Diencephalon (tissue), 1 donor: ENCODE data around the gene NXPE3. TPM values are rescaled to one million over a fixed set of nuclear protein-coding genes. Genes with fewer than 3 reads are reported as not detected.

ENCODE experiments used
- total RNA-seq: library from RNA; depleted of rRNA; stranded (reverse); fragments of >200 nt; gene quantifications from one replicate; pipeline ENCODE4 v1.2.3, GENCODE V29; 2014

Gene NXPE3
- 24.0 TPM for total RNA-seq

DNA sequence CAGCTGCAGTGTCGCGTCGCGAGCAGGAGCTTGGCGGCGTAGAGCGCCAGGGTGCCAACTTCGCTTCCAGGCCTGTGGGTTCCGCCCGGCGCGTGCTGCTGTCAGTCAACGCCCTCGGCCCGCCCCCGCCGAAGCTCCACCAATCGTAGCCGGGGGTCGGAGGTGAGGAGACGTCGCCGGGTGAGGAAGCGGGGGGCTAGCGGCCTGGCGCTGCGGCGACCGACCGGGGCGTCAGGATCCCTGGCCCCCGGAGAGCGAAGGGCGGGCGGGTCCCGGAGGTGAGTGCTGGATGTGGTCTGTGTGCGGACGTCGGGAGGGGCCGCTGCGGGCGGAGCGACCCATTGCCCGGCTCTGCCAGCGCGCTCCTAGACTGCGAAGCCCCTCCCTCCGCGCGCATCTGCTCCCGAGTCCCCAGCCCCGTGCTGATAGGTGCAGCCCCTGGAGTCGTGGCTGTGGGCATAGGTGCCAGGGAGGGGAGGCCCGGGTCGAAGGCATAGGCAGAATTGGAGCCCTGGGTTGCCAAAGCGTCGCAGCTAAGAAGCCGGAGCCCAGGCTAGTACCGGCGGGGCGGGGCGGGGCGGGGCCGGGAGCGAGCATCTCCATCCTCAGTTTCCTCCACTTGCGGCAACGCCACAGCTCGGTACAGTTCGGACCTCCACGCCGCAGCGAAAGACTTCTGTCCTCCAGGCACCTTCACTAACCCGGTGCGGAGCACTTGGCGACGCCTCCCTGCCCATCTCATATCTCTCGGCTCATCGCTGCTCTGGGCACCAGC lies at the start of gene NXPE3:
Gene NXPE3, plus strand, starts transcription at position 165 of the 775 bp plus-strand sequence. CDS start 6,386 bp downstream, outside the sequence.

DNA sequence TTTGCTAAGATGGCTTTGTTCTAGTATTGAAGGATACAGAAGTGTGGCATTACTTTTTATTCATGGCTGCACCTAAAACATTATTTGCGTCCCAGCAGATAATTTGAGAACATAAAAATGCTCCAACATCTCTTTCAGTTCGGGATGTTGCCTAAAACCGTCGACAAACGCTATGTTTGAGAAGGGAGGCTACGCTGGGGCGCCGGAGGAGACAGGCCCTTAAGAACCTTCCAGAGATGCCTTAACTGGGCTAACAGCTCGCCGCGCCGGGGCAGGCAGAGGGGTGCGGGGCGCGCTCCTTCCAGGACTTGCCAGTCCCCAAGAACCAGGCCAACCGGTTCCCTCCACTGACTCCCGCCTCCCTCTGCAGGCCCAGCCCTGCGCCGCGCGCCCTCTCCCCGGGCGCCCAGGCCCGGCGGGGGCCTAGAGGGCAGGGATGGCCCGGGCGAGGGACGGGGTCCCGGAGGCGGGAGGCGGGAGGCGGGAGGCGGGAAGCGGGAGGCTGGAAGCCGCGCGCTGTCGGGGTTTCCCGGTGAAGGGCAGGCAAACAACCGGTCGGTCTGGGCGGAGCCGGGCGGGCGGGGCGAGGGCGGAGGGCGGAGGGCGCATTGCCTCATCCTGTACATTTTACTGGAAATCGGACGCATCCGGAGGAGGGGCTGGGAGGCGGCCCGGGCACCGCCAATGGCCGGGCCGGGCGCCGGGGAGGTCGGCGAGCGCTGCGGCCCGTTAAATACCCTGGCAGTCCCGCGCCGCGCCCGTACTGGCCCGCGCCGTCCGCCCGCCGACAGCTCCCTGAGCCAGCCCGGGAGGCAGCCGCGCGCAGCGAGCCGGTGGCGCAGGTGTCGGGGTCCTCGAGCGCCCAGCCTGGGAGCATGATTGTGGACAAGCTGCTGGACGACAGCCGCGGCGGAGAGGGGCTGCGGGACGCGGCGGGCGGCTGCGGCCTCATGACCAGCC lies 70.0 kb downstream of the NXPE3 start, which contains the start of gene NFKBIZ:
Gene NFKBIZ, plus strand, starts transcription at position 761 of the 960 bp plus-strand sequence. Its CDS starts 115 bp downstream, at position 876.

Other genes starting within 250 kb of the NXPE3 start
- 38.1 TPM for gene TRMT10C, start 217.3 kb upstream of the NXPE3 start, total RNA-seq
- 142 TPM for gene PCNP, start 205.0 kb upstream of the NXPE3 start, total RNA-seq
- 43.1 TPM for gene ZBTB11, start 102.1 kb upstream of the NXPE3 start, total RNA-seq
- 2,721 TPM for gene RPL24, start 92.5 kb upstream of the NXPE3 start, total RNA-seq
- gene CEP97, start 54.6 kb upstream of the NXPE3 start, total RNA-seq, result 61.4 TPM
- 4.6 TPM for gene NFKBIZ, start 70.3 kb downstream of the NXPE3 start, total RNA-seq